HCT116 (cell line): ENCODE measurements around the gene CTIF.

ENCODE experiments used
- ATF3 ChIP-seq: IDR thresholded peaks from 2 replicates; pipeline ENCODE4 v1.6.1; 2012
- ELF1 ChIP-seq: IDR thresholded peaks from 2 replicates; pipeline ENCODE4 v1.6.1; 2012; ENCODE audit warnings: low read depth, borderline replicate concordance
- EZH2 ChIP-seq: fragments of 200-600 bp; sonication (generic); IDR thresholded peaks from 2 replicates; pipeline ENCODE4 v1.6.1; 2017; ENCODE audit warnings: antibody characterized with exemption, mixed run types
- EZH2phosphoT487 ChIP-seq: fragments of 200-600 bp; IDR thresholded peaks from 2 replicates; pipeline ENCODE4 v1.6.1; 2018; ENCODE audit warnings: antibody characterized with exemption, borderline replicate concordance
- POLR2A ChIP-seq: IDR thresholded peaks from 2 replicates; pipeline ENCODE4 v1.7.0; 2011; ENCODE audit warnings: borderline replicate concordance; ENCODE audit not compliant: insufficient read depth, insufficient read length; ENCODE audit errors: extremely low read depth
- POLR2AphosphoS5 ChIP-seq: IDR thresholded peaks from 2 replicates; pipeline ENCODE4 v1.6.1; 2011; ENCODE audit warnings: mild to moderate bottlenecking, low read depth, low read length, moderate library complexity
- RAD21 ChIP-seq: IDR thresholded peaks from 2 replicates; pipeline ENCODE4 v1.6.1; 2012; ENCODE audit warnings: low read depth, mild to moderate bottlenecking
- TCF7L2 ChIP-seq: IDR thresholded peaks from 2 replicates; pipeline ENCODE4 v1.7.0; 2011; ENCODE audit warnings: borderline replicate concordance, inconsistent platforms; ENCODE audit not compliant: insufficient read depth, insufficient read length; ENCODE audit errors: extremely low read depth
- YY1 ChIP-seq: IDR thresholded peaks from 2 replicates; pipeline ENCODE4 v1.6.1; 2011; ENCODE audit warnings: low read length, low read depth, moderate library complexity, mild to moderate bottlenecking; ENCODE audit not compliant: insufficient replicate concordance; ENCODE audit errors: extremely low read depth
- ZNF274 ChIP-seq: fragments of 200-500 bp; sonication (Bioruptor generic); IDR thresholded peaks from 2 replicates; pipeline ENCODE4 v1.6.1; 2014; ENCODE audit warnings: mild to moderate bottlenecking, low read depth, low read length, inconsistent platforms
- TF ChIP-seq, protein P1 (sequence below), 3 experiments: fragments of 200-600 bp in 1 of 3; sonication (generic) in 1 of 3; IDR thresholded peaks in 2 of 3; conservative IDR thresholded peaks in 1 of 3; 2 replicates each; pipeline ENCODE4 v1.5.1; 2012 to 2017; ENCODE audit warnings: low read depth in 2 of 3, low read length in 2 of 3, antibody characterized with exemption in 1 of 3, borderline replicate concordance in 1 of 3, control low read depth in 1 of 3, mild to moderate bottlenecking in 1 of 3, mixed read lengths in 1 of 3, mixed run types in 1 of 3, moderate library complexity in 1 of 3; ENCODE audit not compliant: insufficient read depth in 1 of 3
- TF ChIP-seq, protein P2 (sequence below): IDR thresholded peaks from 2 replicates; pipeline ENCODE4 v1.6.1; 2012

DNA sequence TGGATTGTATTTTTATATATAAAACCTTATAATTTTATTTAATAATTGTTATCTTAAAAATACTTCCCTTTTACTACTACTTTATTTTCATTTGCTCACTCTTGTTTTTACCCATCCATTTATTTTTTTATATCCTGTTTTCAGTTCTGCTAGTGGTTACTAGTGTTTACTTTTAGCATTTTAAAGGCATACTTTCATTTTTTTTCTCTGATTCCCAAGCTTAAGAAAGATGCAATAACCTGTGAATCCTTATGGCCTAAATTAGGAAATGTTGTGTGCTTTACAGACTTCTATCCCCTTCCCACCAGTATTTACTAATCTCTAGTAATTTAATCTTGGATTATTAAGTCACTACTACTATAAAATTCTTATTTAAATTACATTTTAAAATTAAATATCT is 272.0 kb downstream of the CTIF start:
- TF ChIP-seq, protein P1, sequence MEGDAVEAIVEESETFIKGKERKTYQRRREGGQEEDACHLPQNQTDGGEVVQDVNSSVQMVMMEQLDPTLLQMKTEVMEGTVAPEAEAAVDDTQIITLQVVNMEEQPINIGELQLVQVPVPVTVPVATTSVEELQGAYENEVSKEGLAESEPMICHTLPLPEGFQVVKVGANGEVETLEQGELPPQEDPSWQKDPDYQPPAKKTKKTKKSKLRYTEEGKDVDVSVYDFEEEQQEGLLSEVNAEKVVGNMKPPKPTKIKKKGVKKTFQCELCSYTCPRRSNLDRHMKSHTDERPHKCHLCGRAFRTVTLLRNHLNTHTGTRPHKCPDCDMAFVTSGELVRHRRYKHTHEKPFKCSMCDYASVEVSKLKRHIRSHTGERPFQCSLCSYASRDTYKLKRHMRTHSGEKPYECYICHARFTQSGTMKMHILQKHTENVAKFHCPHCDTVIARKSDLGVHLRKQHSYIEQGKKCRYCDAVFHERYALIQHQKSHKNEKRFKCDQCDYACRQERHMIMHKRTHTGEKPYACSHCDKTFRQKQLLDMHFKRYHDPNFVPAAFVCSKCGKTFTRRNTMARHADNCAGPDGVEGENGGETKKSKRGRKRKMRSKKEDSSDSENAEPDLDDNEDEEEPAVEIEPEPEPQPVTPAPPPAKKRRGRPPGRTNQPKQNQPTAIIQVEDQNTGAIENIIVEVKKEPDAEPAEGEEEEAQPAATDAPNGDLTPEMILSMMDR (IDR thresholded peaks at IDR 0.05 in 2 of 3, conservative IDR thresholded peaks at IDR 0.05 in 1 of 3; ENCODE audit: borderline replicate concordance in 1 of 3, insufficient read depth in 1 of 3, low read depth in 2 of 3, low read length in 2 of 3), result no peak
- TF ChIP-seq POLR2A (no peak), ZNF274 (no peak), YY1 (no peak), RAD21 (no peak), TCF7L2 (no peak), EZH2 (no peak), ATF3 (no peak), EZH2phosphoT487 (no peak), POLR2AphosphoS5 (no peak), ELF1 (no peak)
- TF ChIP-seq, protein P2, sequence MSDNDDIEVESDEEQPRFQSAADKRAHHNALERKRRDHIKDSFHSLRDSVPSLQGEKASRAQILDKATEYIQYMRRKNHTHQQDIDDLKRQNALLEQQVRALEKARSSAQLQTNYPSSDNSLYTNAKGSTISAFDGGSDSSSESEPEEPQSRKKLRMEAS, result no peak
